NCI-H526 treated with DMSO at 0.1 percent for 48 hours (cell line): Measurements from ENCODE around the gene ATG7.
"Not testable (repeated sequence)": the region's sequence is repeated elsewhere in the genome, so short reads cannot be mapped to it uniquely, and the experiment has no call there.

Experiments used
- DNase-seq: peaks from one replicate; lab custom pipeline; 2025; lab: John Stamatoyannopoulos, UW

ATG7 gene

DNA sequence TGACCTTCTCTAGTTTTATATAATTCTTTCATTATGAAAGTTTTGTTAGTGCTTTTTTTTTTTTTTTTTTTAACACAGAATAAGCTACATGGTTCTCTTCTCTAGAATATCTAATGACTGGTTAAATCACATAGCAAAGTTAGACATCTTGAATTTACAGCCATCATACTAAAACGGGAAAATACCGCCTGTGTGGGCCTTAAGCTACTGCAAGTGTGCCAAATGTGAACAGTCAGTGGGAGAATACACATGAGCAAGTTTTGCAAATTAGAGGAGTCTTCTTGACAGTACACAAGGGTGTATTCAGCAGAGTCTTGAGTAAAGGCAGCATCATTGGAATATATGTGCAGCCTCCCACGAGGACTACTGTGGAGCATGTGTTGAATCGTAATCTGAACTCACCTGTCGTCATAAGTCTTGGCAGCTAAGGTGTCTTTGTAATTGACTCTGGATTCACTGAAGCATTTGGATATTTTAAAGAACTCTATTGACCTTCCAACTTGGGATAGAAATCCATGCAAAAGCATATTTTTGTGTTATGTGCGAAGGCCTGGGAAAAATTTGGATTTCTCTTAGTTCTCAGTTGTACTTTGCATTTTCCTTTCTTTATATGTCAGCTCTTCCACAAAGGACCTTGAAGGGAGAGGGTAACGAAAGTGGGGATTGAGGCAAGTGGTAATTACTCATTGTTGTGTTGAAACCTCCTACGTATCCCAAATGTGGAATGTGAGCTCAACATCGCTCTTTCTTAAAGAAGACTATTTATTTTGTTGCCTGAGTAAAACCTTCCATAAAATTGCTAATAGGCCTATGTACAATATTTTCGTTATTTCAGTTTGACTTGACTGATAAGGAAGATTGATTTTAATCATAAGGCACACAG is 117.4 kb downstream of the ATG7 start:
- DNase-seq: no peak

DNA sequence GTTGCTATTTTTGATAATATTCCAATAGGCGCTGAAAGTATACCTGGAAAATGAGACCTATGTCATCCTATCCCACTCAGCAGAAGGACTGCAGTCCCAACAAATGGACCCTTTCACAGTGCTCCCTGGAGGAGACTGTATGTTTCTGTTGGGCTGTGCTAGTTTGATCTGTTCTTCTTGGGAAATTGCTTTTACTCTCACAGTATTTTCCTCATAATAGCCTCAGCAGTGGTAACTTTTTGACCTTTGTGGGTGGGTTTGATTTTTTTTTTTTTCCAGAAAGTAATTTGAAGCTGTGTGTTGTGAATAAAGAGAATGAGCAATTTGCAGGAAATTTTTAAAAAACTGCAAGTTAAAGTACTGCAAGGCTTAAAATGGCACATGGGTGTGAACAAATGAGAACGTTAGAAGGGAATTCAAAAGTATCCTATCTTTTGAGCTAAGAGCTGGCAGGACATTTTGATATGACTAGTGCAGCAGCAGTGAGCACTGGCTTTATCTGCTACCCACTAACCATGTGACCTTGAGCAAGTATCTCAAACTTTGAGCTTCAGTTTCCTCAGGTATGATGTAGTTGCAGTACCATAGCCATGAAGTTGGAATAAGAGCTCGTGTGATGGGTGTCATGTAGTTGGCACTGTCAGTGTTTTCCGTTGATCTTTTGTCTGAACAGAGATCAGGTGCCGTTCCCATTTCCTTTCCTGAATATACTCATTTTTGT is 118.4 kb downstream of the ATG7 start:
- no peak for DNase-seq

GRCh38 chr3:11391174-11391879 is 119.1 kb downstream of the ATG7 start:
- DNase-seq: no peak

DNA sequence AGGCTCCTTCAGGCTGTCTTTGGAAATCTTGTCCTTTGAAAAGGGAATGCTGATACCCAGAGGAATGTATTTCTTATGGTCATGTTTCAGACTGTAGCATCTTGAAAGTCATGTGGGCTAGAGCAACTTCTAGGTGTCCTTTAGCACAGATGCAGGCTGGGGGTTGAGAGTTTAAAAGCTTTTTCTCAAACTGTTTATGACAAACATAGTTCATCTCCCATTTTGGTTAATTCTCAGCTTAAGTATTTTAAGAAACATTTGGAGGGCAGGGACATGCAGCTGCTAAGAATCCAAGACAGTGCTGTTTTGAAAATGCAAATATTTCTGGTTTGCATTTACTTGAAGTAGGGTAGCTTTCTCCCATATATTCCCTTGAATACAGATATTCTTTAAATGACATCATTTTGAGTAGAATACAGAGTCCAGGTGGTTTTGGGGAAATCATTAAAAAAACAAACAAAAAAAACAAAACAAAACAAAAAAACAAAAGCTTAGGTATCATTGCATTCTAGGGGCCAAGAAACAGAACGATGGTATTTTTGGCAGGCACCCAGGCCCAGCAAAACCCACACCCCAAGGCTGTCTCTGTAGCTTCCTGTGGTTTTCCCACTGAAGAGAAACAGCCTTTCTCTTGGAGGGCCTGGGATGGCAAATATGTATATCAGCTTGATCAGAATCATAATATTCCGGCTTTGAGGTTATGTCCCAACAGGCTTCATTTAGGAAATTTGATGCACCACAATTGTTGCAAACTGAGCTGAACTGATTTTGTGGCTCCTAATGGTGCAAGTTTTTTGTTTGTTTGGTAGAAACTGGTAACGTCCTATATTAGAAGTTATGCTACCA is 120.0 kb downstream of the ATG7 start:
- DNase-seq: no peak

GRCh38 chr3:11392860-11393114 is 120.6 kb downstream of the ATG7 start:
- DNase-seq: no peak

DNA sequence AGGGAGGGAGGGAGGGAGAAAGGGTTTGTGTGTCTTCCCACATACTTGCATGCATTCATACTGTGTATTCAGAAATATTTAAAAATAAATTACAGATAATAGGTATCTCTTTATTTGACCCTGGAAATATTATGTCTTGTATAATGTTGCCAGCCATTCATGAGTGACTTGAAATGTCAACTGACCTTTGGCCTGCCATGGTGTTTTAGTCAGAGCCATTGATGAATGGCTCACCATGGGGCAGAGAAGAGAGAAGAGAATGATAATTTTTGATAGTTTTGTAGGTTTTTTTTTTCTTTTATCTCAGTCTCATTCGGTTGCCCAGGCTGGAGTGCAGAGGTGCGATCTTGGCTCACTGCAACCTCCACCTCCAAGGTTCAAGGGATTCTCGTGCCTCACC is 121.2 kb downstream of the ATG7 start:
- no peak for DNase-seq

- no peak for DNase-seq
Measured at GRCh38 chr3:11394392-11394791, 122.2 kb downstream of the ATG7 start.

DNA sequence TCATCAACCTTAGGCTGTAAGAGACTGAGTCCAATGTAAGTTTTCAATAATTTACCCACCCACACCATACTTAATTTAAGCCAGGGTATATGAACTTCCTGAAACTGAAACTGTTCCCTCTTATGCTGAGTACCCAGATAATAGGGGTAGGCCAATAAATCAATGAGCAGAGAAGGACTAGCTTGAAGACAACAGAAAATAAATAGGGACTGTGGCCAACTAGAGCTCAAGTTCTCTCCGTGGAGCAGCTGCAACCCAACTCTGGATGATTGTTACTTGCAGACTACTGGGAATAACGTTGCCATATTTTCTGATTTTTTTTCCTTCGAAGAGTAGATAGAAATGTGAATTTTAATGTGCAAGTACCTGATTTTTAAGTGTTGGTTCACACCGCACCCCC is 128.0 kb downstream of the ATG7 start:
- DNase-seq: no peak

DNA sequence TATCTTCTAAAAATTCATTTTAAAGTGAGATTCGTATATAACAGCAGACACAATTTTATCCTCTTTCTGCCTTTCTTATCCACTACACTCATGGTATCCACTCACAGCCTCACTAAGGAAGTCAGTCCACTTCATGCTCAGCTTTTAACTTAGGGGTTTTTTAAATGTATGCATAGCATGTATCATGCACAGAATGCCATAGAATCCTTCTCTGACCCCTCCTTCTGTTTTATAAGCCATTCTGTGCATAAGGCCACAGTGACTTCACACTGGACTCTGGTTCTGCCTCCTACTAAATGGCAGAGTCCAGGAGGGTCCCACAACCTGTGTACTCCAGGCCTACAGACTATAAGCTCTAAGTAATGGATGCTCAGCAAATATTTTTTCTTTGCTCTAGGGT is 129.2 kb downstream of the ATG7 start:
- DNase-seq: no peak

- no peak for DNase-seq
Measured at GRCh38 chr3:11405323-11405722, 133.1 kb downstream of the ATG7 start.

- no peak for DNase-seq
Measured at GRCh38 chr3:11407644-11408043, 135.4 kb downstream of the ATG7 start.

DNA sequence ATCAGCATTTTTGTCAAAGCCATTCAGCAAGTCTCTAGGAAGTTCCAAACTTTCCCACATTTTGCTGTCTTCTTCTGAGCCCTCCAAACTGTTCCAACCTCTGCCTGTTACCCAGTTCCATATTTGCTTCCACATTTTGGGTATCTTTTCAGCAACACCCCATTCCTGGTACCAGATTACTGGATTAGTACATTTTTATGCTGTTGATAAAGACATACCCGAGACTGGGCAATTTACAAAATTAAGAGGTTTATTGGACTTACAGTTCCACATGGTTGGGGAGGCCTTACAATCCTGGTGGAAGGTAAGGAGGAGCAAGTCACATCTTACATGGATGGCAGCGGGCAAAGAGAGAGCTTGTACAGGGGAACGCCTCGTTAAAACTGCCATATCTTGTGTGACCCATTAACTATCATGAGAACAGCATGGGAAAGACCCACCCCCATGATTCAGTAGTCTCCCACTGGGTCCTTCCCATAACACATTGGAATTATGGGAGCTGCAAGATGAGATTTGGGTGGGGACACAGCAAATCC is 136.2 kb downstream of the ATG7 start:
- DNase-seq: not testable (repeated sequence)

GRCh38 chr3:11410564-11410963 is 138.4 kb downstream of the ATG7 start:
- DNase-seq: no peak

- no peak for DNase-seq
Measured at GRCh38 chr3:11411956-11412355, 139.8 kb downstream of the ATG7 start.

- no peak for DNase-seq
Measured at GRCh38 chr3:11413071-11413470, 140.9 kb downstream of the ATG7 start.

DNA sequence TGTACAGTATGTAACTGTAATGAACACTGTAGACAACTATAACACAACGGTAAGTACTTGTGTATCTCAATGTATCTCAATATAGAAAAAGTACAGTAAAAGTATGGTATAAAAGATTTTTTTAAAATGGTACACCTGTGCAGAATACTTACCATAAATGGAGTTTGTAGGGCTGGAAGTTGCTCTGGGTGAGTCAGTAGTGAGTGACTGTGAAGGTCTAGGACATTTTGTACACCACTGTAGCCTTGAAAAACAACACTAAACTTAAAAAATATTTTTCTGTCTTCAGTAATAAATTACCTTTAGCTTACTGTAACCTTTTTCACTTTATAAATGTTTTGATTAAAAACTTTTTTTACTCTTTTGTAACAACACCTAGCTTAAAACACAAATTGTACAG is 142.9 kb downstream of the ATG7 start:
- DNase-seq: no peak

DNA sequence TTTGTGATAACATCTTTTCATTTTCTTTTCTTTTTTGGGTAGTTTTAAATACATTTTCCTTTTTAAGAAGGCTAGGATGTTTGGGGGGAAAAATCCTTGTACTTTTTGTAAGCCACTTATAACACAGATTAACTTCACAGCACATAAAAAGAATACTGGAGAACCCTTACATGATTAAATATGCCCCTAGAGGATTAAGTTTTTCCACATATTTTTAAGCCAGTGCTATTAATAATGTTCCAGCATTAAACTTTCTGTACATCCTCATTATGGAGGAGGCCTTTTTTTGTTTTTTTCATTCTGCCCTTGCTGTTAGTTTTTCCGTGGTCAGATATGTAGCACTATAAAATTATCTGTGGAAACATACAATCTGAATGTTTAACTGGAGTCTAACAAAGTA is 147.9 kb downstream of the ATG7 start:
- no peak for DNase-seq

DNA sequence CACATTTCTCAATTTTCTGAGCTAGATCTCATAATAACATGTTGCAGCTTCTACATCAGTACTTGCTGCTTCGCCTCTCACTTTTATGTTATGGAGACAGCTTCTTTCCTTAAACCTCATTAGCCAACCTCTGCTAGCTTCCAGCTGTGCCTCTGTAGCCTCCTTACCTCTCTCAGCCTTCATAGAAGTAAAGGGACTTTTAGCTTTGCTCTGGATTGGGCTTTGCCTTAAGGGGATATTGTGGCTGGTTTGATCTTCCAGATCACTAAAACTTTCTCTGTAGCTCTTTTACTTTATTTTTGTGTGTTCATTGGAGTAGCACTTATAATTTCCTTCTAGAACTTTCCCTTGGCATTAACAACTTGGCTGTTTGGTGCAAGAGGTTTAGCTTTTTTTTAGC is 150.1 kb downstream of the ATG7 start:
- DNase-seq: no peak

GRCh38 chr3:11423868-11424267 is 151.7 kb downstream of the ATG7 start:
- no peak for DNase-seq

- DNase-seq: no peak
Measured at GRCh38 chr3:11424277-11424676, 152.1 kb downstream of the ATG7 start.

DNA sequence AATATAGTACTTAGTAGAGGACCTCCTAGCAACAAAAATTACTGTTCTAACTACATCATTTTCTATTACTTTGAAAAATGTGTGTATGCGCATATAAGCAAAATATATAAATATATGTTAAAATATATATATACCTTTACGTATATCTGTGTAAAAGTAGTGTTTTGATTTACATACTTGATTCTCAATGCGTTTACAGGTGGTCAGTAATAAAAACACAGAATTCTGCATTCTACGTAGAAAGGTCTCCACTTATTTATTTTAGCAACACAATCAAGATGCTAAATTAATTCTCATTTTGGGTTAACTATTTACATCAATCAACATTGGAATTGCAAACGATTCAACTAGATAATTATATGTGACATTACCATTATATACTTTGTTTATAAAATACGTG is 158.0 kb downstream of the ATG7 start:
- DNase-seq: no peak

DNA sequence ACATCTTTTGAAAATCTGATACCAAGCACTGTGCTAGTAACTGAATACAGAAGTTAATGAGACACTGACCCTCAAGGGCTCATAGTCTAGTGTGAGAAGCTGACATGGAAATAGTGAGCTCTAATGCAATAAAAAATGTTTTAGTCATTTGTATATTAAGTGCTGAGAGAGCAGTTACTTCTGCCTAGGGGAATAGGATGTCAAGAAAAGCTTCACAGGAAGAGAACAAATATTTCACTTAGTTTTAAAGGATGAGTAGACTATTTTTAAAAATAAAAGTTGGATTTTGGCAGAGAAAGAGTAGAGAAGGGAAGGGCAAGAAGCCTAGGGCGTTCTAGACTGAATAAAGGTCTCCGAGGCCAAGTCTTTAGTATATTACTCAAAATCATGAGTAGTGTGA is 158.4 kb downstream of the ATG7 start:
- no peak for DNase-seq
